HK-2 (cell line): ENCODE data around the gene CCNDBP1.
"Not testable (repeated sequence)": the region's sequence is repeated elsewhere in the genome, so short reads cannot be mapped to it uniquely, and the experiment has no call there.

Experiments used
- DNase-seq: peaks from one replicate; pipeline ENCODE4 v3.0.0-alpha.2; 2018; ENCODE audit not compliant: unreplicated experiment

CCNDBP1 gene

DNA sequence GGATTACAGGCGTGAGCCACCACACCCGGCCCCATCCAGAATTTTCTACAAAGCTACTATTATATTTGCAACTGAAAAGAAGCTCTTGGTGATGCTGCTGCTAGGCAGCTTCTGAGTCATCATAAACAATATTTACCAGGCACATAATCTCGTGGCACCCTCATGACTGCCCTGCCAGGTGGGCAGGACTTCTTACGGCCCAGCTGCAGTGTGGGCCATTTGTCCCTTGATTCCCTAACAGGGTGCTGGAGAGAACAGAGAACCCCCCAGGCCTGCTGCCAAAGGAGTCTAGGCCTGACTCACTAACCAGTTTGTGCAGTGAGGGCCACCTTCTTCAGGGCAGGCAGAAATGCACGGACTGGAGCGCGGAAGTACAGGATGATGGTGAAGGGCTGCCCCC, 30.8 kb downstream of the CCNDBP1 start:
- DNase-seq: no peak

DNA sequence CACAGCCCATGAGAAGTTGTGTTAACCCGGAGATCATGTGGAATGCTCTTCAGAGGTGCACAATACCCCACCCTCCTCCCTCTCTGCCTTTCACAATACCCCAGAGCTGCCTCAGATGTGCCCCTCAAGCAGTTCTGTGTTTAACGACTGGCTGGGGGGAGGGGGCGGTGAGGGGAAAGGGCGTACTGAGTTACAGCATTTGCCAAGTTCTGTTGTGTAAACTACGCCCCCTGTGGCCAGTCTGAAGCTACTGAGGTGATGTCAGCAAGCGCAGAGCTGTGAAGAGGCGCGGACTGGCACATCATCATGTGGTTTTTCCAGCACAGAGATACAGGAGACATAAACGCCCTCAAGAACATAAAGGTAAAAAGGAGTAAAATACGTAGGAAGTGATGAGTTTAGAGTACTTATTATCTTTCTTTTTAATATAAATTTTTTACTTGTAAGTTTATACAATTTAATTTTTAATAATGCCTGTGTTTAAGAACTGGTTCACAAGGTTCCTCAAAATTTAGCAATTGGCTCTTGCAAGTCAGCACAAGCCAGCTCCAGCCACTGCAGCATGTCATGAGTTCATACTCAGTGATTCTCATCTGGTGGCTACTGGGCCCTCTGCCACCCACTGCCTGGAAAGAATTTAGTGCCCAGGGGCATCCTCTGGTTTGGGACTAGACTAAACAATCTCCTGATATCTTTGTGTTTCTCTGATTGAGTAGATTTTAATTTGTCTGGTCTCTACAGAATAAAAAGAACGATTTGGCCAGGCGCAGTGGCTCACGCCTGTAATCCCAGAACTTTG, 33.9 kb downstream of the CCNDBP1 start:
- DNase-seq: no peak

DNA sequence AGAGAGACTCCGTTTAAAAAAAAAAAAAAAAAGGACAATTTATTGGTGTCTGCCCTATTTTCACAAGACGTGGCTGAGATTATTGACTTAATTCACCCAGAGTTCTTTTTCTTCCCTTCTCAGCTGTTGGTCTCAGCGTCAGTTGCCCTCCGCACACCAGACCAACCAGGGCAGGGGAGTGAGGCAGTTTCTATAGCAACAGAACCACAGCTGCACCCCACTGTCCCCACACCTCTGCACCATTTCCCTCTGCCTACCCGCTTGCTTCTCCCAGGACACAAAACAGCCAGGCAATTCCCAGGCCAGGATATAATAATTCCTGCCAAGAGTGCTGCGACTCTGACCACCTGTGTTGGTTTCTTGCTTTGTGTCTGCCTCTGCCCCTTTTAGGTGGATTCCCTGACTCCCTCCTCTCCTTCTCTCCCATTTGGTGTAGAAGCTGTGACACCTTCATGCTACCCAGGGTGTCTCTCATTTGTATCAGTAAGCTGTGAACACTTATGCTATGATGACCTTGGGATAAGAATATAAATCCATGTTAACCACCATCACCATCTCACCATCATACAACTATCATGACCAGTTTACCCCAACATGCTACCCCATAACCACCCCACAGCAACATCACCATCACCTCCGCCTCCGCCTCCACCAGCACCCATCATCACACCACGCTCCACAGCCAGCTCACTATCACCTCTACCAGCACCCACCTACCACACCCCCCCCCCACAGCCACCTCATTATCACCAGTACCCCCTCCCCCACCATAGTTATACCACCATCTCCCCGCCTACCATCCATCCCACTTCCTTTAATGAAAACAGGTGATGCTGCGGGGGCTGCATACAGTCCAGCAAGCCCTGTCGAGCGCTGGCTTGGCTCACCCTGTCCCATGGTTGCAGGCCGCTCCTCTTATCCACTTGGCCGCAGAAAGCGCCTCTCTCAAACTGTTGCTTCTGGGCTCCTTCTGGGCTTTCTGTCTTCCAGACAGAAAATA, 35.0 kb downstream of the CCNDBP1 start:
- no peak for DNase-seq

DNA sequence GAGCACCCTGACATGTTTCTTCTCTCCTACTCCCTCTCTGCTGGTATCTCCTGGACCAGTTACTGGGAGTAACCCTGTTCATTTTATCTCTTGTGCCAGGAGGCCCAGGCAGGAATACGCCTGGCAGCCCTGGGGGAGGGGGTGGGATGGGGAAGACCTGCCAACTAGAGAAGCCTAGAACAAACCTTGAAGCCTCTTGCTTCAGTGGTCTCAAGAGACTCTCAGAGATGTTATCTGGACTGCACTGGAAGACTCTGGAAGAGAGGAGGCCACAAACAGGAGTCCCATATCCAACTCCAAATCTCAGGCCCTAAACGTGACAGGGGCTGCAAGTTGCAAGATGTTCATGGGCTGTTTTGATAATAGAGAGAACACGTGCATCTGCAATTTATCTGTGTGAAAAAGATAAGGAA, 35.8 kb downstream of the CCNDBP1 start, which contains the start of gene EPB42:
TSS of gene EPB42 (minus strand) at position 28 of the 413 bp plus-strand sequence. CDS start 193 bp downstream, outside the sequence.
- no peak for DNase-seq

DNA sequence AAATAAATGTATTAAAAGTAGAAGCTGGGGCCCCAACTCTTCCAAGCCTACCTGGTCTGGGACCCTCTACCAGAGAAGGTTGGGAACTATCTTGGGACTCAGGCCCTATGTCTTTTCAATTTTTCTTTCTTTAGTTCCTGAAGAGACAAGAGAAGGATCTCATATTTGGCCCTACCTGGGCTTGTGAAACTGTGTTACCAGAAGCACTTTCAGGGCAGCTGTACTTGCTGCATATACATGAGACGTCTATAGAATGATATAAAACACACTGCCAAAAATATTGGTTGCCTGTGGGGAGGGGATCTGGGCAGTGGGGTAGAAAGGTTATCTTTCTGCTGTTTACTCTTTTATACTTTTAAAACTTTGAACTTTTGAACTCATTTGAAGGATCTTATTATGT, 36.2 kb downstream of the CCNDBP1 start:
- no peak for DNase-seq

DNA sequence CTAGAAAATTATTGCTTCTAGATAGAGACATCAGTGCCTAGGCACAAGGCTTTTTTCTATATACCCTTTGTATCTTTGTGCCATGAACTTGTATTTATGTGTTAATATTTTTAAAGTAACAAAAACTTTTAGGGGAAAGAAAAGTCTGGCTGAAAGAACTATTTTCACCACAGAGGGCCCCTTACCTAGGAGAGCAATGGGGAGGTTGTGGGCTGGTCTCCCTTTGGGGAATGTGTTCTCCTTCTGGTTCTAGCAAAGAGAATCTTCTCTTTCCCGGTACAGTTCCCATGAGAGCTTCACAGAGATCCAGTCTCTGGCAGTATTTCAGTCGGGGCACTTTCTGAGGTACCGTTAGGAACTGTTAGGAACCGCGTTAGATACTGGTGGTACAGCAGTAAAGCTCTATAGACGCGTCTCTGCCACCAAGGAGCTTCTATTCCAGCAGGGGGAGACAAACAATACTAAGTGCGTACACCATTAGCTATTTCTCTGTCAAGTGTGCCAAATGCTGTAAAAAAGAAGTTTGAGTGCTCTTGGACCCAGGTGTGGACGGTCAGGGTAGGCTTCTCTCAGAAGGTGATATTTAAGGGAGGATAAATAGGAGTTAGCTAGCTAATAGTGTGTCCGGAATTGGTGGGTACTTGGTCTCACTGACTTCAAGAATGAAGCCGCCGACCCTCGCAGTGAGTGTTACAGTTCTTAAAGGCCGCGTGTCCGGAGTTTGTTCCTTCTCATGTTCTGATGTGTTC, 40.2 kb downstream of the CCNDBP1 start:
- DNase-seq: peak; percentile 28

DNA sequence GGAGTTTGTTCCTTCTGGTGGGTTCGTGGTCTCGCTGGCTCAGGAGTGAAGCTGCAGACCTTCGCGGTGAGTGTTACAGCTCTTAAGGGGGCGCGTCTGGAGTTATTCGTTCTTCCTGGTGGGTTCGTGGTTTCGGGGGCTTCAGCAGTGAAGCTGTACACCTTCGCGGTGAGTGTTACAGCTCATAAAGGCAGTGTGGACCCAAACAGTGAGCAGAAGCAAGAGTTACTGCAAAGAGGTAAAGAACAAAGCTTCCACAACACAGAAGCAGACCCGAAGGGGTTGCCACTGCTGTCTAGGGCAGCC, 40.7 kb downstream of the CCNDBP1 start:
- not testable (repeated sequence) for DNase-seq

DNA sequence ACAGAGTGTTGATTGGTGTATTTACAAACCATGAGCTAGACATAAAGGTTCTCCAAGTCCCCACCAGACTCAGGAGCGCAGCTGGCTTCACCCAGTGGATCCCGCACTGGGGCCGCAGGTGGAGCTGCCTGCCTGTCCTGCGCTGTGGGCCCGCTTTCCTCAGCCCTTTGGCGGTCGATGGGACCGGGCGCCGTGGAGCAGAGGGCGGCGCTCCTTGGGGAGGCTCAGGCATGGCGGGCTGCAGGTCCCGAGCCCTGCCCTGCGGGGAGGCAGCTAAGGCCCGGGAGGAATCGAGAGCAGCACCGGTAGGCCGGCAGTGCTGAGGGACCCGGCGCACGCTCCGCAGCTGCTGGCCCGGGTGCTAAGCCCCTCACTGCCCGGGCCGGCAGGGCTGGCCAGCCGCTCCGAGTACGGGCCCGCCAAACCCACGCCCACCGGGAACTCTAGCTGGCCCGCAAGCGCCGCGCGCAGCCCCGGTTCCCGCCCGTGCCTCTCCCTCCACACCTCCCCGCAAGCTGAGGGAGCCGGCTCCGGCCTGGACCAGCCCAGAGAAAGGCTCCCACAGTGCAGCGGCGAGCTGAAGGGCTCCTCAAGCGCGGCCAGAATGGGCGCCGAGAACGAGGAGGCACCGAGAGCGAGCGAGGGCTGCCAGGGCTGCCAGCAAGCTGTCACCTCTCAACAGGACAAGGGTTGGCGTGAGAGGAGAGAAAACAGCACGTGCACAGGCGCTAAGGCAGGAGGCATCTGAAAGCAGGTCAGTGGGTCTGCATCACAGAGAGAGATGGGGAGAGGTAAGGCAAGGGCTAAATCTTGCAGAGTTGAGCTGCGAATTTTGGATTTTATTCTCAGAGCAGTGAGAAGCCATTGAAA, 41.5 kb downstream of the CCNDBP1 start:
- DNase-seq: no peak

DNA sequence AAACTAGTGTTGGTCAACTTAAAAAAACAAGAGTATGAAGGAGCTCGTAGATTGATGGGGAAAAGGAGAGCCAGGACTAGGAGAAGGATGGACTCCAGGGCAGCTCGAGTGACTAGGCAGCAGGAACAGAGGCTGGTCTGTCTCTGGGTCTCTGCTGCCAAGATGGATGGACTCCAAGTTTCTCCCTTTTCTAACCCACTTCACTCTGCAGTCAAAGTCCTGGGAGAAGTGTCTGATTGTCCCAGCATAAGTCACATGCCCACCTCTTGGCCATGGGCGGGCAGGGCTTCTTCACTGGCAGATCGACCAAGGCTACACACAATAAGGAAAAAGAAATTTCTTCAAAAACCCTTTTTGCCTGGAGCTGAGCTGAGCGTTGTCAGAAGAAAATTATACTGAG, 44.8 kb downstream of the CCNDBP1 start:
- DNase-seq: no peak

DNA sequence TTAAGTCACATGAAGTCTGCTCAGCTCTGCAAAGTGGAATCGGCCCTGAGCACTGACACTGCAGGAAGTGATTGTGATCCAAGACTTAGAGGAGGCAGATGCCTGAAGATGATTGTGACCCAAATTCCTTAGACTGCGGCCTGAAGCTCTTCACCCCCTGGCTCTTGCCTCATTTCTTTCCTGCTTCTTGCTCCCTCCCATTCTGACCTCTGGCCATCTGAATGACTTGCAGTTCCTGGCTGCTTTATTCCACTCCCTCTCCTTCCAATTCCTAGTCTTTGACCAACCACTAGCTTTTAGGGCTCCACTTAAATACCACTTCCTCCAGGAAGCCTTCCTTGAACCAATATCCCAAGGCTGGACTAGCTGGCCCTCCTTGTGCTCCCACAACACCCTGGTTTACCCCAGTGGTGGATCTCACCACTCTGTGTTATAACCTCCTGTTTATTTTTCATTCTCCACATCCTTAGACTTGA, 45.5 kb downstream of the CCNDBP1 start:
- DNase-seq: no peak

DNA sequence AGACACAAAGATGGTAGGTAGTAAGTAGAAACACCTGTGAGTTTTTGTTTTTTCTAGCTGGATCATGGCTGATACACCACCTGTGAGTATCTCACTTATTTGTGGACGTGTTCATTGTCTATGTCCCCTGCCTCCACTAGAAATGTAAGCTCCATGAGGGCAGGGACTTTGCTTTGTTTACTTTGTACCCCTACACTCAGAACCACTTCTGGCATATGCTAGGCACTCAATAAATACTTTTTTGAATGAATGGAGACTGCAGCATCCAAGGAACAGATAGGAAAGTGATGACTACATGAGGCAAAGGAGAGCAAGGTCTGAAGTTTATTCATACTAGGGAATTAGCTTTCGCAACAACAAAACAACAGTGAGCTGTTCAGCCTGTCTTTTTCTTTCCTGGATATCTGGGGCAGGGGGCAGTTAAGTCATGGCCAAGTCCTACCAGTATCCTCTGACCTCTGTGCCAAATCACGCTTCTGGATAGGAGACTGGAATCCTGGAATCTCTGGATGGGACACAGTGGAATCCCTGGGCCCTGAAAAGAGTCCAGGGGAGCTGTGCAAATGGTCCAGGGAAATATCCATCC, 47.2 kb downstream of the CCNDBP1 start:
- no peak for DNase-seq

DNA sequence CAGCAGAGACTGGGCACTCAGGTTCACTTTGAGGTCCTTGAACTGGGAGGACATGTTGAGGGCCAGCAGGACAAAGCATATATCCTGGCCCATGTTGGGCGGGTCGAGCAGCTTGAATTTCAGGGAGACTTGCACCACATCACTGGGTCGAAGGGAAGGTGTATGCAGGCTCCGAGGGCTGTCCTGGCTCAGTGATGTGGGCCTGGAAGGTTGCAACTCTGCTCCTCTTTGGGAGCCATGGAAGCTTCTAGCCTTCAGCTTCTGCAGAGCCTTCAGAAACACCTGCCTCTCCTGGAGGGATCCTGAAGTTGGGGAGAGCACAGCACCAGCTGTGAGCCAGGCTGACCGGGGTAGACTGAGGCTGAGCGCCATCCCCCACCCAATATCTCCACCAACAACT, 50.3 kb downstream of the CCNDBP1 start:
- DNase-seq: no peak

DNA sequence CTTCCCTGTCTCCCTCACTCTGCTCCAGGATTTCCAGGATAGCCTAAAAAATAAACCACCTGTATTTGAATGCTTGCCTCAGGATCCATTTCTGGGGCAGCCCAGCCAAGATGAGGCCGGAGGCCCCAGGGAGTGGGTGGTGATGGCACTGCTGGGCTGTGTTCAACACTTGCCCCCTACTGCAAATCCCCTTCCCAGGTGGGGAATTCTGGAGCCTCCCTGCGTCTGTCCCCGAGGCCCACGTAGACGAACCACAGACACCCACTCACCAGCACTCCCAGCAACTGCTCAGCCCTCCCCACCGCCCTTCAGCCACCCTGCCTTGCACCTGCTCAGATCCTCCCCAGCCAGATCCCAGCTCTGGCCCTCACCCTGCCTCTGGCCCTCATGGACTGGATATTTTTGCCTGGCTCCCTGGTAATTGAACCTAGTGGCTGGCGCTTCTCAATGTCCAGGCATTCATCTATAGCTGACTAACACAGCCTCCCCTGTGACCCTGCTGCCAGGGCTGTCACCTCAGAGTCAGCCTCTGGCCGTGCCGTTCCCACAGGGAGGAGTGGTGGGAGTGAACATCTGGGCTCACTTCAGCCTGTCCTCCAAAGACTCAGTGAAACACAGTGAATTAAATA, 52.8 kb downstream of the CCNDBP1 start:
- no peak for DNase-seq

DNA sequence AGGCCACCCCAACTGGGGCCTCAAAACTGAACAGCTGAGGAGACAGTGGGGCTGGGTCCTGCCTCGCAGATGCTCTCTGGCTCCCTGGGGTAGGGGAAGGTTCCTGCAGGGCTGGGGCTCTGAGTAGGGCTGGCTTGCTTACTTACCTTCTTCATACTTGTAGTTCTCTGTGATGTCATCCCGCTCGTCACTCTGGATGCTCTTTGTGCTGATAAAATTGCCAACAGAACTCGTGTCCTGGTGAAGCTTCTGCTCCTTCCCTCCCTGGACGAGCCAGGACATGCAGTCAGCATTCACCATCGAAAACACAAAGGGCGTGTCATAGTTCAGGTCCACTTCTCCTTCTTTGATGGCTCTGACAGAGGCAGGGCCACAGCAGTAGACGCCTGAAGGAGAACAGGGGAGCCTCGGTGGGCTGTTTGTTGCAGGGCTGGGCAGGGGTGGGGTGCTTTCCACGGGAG, 53.5 kb downstream of the CCNDBP1 start:
- DNase-seq: no peak

DNA sequence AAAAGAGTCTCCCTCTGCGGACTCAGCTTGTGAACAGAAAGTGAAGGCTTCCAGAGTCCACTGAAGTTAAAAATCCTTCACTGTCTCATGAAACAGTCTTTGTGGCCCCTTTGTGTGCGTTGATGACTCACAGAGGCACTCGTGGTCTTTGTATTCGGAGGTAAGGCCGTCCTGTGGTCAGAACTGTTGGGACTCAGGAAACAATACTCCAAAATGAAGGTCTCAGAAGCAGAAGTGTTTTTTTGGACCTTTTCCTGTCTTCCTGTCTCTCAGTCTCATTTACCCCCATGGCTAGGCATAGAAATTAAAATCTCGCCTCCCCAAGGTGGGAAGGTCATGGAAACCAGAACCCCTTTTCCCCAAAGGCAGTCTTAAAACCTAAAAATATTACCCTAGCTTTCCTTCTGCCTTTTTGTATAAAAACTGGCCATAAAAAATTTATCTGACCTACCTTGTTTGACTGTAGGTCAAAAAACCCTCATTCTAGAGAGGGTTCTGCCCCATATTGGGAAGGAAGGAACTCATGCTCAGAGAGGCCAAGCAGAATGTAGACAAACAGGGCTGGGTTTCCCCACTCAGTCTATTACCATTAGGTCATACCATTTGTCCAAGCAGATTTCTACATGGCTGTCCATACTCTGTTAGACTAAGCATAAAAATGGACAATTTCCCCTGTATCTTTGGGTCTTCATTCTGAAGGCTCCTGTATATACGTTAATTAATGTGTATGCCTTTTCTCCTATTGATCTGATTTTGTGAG, 54.7 kb downstream of the CCNDBP1 start:
- DNase-seq: peak; percentile 15

DNA sequence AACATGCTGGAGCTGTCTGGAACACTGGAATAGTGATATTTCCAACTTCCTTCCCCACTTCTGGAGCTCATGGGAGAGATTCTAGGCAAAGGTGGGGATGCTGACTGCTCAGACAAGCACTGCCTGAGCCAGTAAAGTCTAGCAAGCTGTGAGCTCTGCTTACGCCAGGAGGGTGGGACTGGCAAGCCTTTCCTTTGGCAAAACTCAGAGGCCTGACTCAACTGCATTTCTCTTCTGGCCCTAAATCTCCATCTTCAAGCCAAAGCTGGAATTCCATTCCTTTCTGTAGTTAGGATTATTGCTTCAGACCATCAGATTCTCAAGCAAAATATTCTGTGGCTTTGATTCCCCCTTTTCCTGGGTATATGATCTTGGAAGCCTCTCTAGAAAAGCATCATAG, 55.9 kb downstream of the CCNDBP1 start:
- no peak for DNase-seq

DNA sequence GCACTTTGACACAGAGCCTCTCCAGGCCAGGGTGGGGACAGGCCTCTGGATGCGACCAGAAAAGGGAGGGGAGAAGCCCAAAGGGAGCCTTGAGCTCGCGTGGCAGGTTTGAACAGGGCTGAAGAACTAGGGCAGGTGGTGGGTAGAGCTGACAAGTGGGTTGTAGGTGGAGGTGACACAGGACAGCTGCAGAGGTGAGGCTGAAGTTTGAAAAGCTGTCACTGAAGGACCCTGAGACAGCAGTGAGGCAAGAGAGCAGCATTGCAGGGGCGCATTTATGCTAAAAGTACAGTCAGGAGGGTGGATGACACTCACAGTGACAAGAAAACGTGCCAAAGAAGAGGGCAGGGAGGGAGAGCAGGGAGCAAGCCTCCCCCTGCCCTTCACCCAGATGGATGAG, 57.4 kb downstream of the CCNDBP1 start:
- no peak for DNase-seq

DNA sequence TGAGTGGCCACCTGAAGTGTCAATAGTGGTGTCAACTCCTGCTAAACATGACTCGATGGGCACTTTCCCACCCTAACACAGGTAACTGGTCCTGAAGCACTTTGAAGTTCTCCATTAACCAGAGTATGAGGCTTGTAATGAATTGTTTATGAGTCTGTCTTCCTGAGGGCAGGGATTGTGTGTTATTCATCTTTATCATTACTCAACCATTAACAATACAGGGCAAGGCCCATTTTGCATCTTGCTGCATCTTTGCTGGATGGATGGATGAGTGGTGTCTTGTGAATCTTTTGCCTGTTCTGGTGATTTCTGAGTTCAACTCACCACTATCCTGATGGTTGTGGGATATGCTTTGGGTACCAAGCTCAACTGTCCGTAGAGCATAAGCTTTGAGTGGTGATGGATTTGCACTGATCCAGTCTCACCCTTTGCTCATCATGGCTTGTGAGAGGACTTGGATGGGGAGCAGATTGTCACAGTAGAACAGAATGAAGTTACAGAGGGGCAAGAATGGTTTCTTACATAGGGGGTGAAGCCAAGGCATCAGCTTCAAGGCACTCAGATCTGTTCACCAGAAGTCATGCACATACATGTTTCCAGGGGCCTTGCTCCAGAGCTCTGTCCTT, 57.9 kb downstream of the CCNDBP1 start:
- no peak for DNase-seq

DNA sequence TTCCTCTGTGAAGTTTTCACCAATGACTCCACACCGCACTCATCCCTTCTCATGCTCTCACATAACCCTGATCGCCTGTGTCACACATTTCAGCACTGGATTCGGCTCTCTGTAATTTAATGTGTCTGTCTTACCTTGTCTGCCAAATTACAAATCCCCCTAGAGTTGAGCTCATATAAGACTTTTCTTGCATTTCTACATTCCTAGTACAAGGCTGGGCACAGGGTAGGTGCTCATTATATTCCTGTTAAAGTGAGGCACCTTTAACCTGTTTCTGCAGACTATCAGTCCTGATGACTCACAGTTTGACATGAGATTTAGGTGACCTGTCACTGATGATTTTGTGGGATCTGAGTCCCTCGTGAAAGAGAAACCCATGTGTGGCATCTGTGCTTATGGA, 58.9 kb downstream of the CCNDBP1 start:
- DNase-seq: no peak
